Left ventricle myocardium inferior (tissue), 1 donor: ENCODE data around the gene ANKS1B. TPM values are rescaled to one million over a fixed set of nuclear protein-coding genes. Genes with fewer than 3 reads are reported as not detected.

Experiments
- DNase-seq: peaks from one replicate; pipeline ENCODE4 v3.0.0-alpha.2; 2020
- H3K27ac ChIP-seq: fragments of 200-600 bp; replicated peaks from 2 replicates; pipeline ENCODE4 v1.8.0; 2021
- H3K27me3 ChIP-seq: fragments of 200-600 bp; 2 replicates; pipeline ENCODE4 v1.8.0; 2021; ENCODE audit warnings: low read depth
- H3K36me3 ChIP-seq: fragments of 200-600 bp; 2 replicates; pipeline ENCODE4 v1.8.0; 2021
- H3K4me1 ChIP-seq: fragments of 200-600 bp; 2 replicates; pipeline ENCODE4 v1.8.0; 2021
- H3K4me3 ChIP-seq: fragments of 200-600 bp; 2 replicates; pipeline ENCODE4 v1.8.0; 2021; ENCODE audit warnings: mild to moderate bottlenecking, moderate library complexity
- H3K9me3 ChIP-seq: fragments of 200-600 bp; replicated peaks from 2 replicates; pipeline ENCODE4 v1.8.0; 2021
- CTCF ChIP-seq: fragments of 200-600 bp; IDR thresholded peaks from 2 replicates; pipeline ENCODE4 v1.8.0; 2021; ENCODE audit warnings: antibody characterized with exemption, mild to moderate bottlenecking, borderline replicate concordance
- intact Hi-C: fragments of 100-400 bp; cut with micrococcal nuclease; formaldehyde crosslinking; loops from one replicate; pipeline ENCODE4 v1.11.0; 2022
- total RNA-seq: library from RNA; stranded (reverse); fragmentation: NEBNext Ultra II Directional; extraction: Animal tissue kit (Norgen Biotek cat#: 25700); gene quantifications from one replicate; pipeline ENCODE4 v1.2.1, GENCODE V29; 2021
- donor health status: DM: no; HTN: yes; CAD: no; lungs with severe emphysema.

The ANKS1B gene
- total RNA-seq, 1 donor from 2014 or later, result 1.6 TPM

DNA sequence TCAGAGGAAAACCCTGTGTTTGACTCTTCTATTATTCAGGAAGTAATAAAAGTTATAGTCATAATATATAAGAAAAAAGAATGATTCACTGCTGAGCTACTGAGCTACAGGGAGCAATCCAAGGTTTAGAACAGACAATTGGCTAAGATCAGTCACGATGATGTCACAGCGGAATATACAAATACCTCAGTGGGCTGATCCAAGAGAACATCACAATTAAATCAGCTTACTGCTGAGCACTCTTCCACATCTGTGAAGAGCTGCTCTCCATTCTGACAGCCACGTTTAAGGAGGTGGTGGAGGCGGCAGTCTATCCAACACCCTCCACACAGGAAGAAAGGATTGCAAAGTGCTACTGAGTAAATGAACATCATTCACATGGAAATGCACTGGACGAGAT is 1068.6 kb downstream of the ANKS1B start:
- intact Hi-C loops, result no loop called here
- Histone ChIP-seq H3K4me3 (no peak overlapping the region), H3K27me3 (peaks cover 28% of the 10 kb centered on the region), H3K4me1 (no peaks in the 10 kb centered on the region), H3K9me3 (no peaks in the 10 kb centered on the region), H3K36me3 (no peaks in the 10 kb centered on the region), H3K27ac (no peak overlapping the region)
- no peak for DNase-seq
- no peak for TF ChIP-seq CTCF

- no peaks in the 10 kb centered on the region for H3K36me3 ChIP-seq
- H3K27me3 ChIP-seq, result peaks cover 32% of the 10 kb centered on the region
- no peak overlapping the region for H3K4me3 ChIP-seq
- intact Hi-C loops, result no loop called here
- no peak for DNase-seq
- no peaks in the 10 kb centered on the region for H3K4me1 ChIP-seq
- no peak overlapping the region for H3K27ac ChIP-seq
- TF ChIP-seq CTCF, result no peak
- no peaks in the 10 kb centered on the region for H3K9me3 ChIP-seq
Measured at GRCh38 chr12:98912401-98912974, 1072.2 kb downstream of the ANKS1B start.

DNA sequence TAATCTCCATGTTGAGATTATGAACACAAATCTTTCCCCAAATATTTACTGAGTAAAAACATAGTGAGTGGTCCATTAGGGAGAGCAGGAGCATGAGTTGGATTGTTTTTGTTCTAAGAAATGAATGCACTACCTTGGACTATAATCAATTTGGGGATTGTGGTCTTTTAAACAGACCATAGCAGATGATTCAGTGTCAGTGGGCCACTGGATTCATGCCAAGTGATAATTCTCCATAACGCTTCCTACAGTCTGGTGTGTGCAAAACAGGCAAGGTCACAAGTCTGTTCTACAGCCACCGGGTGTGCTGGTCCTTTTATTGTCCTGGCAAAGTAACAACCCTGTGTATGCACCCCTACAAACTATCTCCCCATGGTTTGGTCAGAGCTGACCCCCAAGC is 1073.3 kb downstream of the ANKS1B start:
- H3K4me1 ChIP-seq, result no peaks in the 10 kb centered on the region
- H3K27ac ChIP-seq, result no peak overlapping the region
- H3K4me3 ChIP-seq, result no peak overlapping the region
- no peaks in the 10 kb centered on the region for H3K36me3 ChIP-seq
- peaks cover 23% of the 10 kb centered on the region for H3K27me3 ChIP-seq
- TF ChIP-seq CTCF, result no peak
- H3K9me3 ChIP-seq, result no peaks in the 10 kb centered on the region
- DNase-seq, result no peak
- intact Hi-C loops, result no loop called here

DNA sequence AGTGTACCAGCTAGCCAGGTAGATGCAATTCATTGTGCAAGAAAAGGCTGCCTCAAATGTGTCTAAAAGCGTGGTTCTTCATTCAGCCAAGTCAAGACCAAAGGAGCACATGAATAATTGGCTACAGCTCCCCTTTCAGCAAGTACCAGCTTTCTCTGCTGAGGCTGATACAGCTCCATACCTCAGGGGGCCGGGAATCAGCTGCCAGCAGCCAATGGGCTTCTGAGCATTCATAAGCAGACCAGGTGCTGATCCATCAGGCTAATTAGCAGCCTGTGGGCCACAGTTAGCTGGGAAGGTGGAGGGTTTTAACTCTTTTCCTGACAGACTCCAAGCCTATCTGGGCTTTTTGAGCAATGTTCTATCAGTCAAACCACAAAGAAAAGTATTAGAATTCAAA is 1075.0 kb downstream of the ANKS1B start:
- Histone ChIP-seq H3K36me3 (no peaks in the 10 kb centered on the region), H3K9me3 (no peaks in the 10 kb centered on the region), H3K27ac (no peak overlapping the region), H3K4me3 (no peak overlapping the region), H3K27me3 (peaks cover 34% of the 10 kb centered on the region), H3K4me1 (no peaks in the 10 kb centered on the region)
- no peak for DNase-seq
- intact Hi-C loops, result no loop called here
- no peak for TF ChIP-seq CTCF

DNA sequence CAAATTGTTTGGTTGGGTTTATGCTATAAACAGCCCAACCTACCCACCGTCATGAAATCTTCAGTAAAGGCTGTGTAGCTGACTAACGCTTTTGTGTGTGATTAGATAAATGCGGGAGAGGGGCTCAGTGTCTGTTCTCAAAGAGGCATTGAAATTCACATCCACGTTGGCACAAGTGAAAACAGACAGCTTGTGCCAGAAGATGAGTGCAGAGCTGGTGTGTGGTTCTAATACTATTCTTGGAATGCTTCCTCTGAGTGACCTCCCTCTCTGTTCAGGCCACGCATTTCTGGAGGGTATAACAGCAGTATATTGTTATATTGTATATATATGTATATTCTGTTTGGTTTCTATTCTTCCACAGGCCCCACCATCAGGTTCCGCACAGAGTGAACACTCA is 1075.9 kb downstream of the ANKS1B start:
- Histone ChIP-seq H3K27me3 (peaks cover 34% of the 10 kb centered on the region), H3K27ac (no peak overlapping the region), H3K36me3 (no peaks in the 10 kb centered on the region), H3K9me3 (no peaks in the 10 kb centered on the region), H3K4me1 (no peaks in the 10 kb centered on the region), H3K4me3 (no peak overlapping the region)
- no peak for TF ChIP-seq CTCF
- no peak for DNase-seq
- intact Hi-C loops, result no loop called here

DNA sequence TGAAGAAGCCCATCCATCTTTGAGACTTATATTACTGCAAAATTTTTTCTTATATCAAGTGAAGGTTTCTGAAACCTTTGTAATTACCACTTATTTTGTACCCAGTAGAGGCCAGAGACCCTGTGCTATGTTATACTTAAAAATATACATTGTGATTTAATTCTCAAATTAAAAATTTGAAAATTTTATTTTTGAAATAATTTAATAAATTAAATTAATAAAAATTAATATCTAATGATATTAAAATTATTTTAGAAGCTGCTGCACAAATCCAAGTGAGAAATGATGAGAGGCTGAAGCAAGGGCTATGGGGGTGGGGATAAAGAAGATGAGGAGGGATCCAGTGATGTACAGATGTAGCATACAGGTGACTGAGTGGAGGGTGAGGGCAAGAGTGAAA is 1080.9 kb downstream of the ANKS1B start:
- no peak for DNase-seq
- H3K36me3 ChIP-seq, result no peaks in the 10 kb centered on the region
- peaks cover 21% of the 10 kb centered on the region for H3K27me3 ChIP-seq
- no peak overlapping the region for H3K4me3 ChIP-seq
- no peak overlapping the region for H3K27ac ChIP-seq
- no peaks in the 10 kb centered on the region for H3K4me1 ChIP-seq
- H3K9me3 ChIP-seq, result no peaks in the 10 kb centered on the region
- intact Hi-C loops, result no loop called here
- no peak for TF ChIP-seq CTCF
